SK-N-SH (cell line): ENCODE data around the gene UBE4B.

Source experiments
- CTCF ChIP-seq: fragments of 200-600 bp; sonication (generic); IDR thresholded peaks from 2 replicates; pipeline ENCODE4 v1.6.1; 2017; ENCODE audit warnings: antibody characterized with exemption, mild to moderate bottlenecking, moderate library complexity
- EZH2phosphoT487 ChIP-seq: fragments of 200-600 bp; sonication (generic); IDR thresholded peaks from 2 replicates; pipeline ENCODE4 v1.6.1; 2017; ENCODE audit warnings: low read depth, mixed run types, mild to moderate bottlenecking, antibody characterized with exemption, moderate library complexity, borderline replicate concordance
- FOXM1 ChIP-seq: IDR thresholded peaks from 2 replicates; pipeline ENCODE4 v1.4.0; 2012; ENCODE audit warnings: low read depth, mild to moderate bottlenecking
- JUND ChIP-seq: IDR thresholded peaks from 2 replicates; pipeline ENCODE4 v1.4.0; 2012
- PBX3 ChIP-seq: IDR thresholded peaks from 2 replicates; pipeline ENCODE4; 2012
- POLR2AphosphoS5 ChIP-seq: IDR thresholded peaks from 2 replicates; pipeline ENCODE4 v1.6.1; 2012; ENCODE audit warnings: low read depth, low read length
- RAD21 ChIP-seq: IDR thresholded peaks from 2 replicates; pipeline ENCODE4 v1.6.1; 2012; ENCODE audit warnings: mild to moderate bottlenecking, low read length
- RCOR1 ChIP-seq: fragments of 150-350 bp; IDR thresholded peaks from 2 replicates; pipeline ENCODE4 v1.6.1; 2017; ENCODE audit warnings: antibody characterized with exemption, low read length
- REST ChIP-seq: IDR thresholded peaks from 2 replicates; pipeline ENCODE4 v1.6.1; 2012; ENCODE audit warnings: mild to moderate bottlenecking, low read depth, low read length, moderate library complexity
- RFX5 ChIP-seq: IDR thresholded peaks from 2 replicates; pipeline ENCODE4 v1.6.1; 2012; ENCODE audit warnings: mild to moderate bottlenecking, improper control_type of control experiment, low read length
- TEAD4 ChIP-seq: IDR thresholded peaks from 2 replicates; pipeline ENCODE4 v1.4.0; 2012; ENCODE audit warnings: mild to moderate bottlenecking, borderline replicate concordance; ENCODE audit not compliant: insufficient read depth
- YY1 ChIP-seq: IDR thresholded peaks from 2 replicates; pipeline ENCODE4 v1.4.0; 2012; ENCODE audit warnings: low read depth, mild to moderate bottlenecking

- no peak for TF ChIP-seq CTCF
- TF ChIP-seq POLR2AphosphoS5, result no peak
- no peak for TF ChIP-seq YY1
- TF ChIP-seq RFX5, result no peak
- no peak for TF ChIP-seq TEAD4
- no peak for TF ChIP-seq REST
- no peak for TF ChIP-seq PBX3
- no peak for TF ChIP-seq FOXM1
- no peak for TF ChIP-seq RAD21
- no peak for TF ChIP-seq JUND
- no peak for TF ChIP-seq RCOR1
- TF ChIP-seq EZH2phosphoT487, result no peak
These were observed 45.7 kb downstream of the UBE4B start for GRCh38 chr1:10078494-10078893.
